PC-3 (cell line): ENCODE measurements around the gene IL16.
"Not testable (repeated sequence)": the region's sequence is repeated elsewhere in the genome, so short reads cannot be mapped to it uniquely, and the experiment has no call there.

Source experiments
- EZH2 ChIP-seq: fragments of 300-600 bp; sonication (generic); IDR thresholded peaks from one replicate; pipeline ENCODE4 v1.6.1; 2017; ENCODE audit warnings: antibody characterized with exemption, mild to moderate bottlenecking, low read length; ENCODE audit not compliant: unreplicated experiment
- EZH2phosphoT487 ChIP-seq: fragments of 300-600 bp; sonication (generic); IDR thresholded peaks from 2 replicates; pipeline ENCODE4 v1.6.1; 2018; ENCODE audit warnings: mild to moderate bottlenecking, antibody characterized with exemption, low read length, borderline replicate concordance
- TF ChIP-seq, protein P1 (sequence below): fragments of 300-600 bp; sonication (generic); conservative IDR thresholded peaks from 2 replicates; pipeline ENCODE4 v1.5.1; 2017; ENCODE audit warnings: antibody characterized with exemption, low read depth, mild to moderate bottlenecking, low read length

DNA sequence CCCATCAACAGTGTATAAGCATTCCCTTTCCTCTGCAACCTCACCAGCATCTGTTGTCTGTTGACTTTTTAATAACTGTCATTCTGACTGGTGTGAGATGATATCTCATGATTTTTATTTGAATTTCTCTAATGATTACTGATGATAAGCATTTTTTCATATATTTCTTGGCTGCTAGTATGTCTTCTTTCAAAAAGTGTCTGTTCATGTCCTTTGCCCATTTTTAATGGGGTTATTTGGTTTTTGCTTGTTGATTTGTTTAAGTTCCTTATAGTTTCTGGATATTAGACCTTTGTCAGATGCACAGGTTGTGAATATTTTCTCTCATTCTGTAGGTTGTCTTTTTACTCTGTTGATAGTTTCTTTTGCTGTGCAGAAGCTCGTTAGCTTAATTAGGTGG lies 11.3 kb downstream of the IL16 start:
- TF ChIP-seq EZH2, EZH2phosphoT487: not testable (repeated sequence)
- TF ChIP-seq, protein P1, sequence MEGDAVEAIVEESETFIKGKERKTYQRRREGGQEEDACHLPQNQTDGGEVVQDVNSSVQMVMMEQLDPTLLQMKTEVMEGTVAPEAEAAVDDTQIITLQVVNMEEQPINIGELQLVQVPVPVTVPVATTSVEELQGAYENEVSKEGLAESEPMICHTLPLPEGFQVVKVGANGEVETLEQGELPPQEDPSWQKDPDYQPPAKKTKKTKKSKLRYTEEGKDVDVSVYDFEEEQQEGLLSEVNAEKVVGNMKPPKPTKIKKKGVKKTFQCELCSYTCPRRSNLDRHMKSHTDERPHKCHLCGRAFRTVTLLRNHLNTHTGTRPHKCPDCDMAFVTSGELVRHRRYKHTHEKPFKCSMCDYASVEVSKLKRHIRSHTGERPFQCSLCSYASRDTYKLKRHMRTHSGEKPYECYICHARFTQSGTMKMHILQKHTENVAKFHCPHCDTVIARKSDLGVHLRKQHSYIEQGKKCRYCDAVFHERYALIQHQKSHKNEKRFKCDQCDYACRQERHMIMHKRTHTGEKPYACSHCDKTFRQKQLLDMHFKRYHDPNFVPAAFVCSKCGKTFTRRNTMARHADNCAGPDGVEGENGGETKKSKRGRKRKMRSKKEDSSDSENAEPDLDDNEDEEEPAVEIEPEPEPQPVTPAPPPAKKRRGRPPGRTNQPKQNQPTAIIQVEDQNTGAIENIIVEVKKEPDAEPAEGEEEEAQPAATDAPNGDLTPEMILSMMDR, result not testable (repeated sequence)
